HuH-7 (cell line): ENCODE data around the gene GPC6.
"Not testable (repeated sequence)": the region's sequence is repeated elsewhere in the genome, so short reads cannot be mapped to it uniquely, and the experiment has no call there.

Experiments
- DNase-seq: peaks from one replicate; pipeline ENCODE4 v3.0.0; 2011; ENCODE audit warnings: low spot score

GPC6 gene

DNA sequence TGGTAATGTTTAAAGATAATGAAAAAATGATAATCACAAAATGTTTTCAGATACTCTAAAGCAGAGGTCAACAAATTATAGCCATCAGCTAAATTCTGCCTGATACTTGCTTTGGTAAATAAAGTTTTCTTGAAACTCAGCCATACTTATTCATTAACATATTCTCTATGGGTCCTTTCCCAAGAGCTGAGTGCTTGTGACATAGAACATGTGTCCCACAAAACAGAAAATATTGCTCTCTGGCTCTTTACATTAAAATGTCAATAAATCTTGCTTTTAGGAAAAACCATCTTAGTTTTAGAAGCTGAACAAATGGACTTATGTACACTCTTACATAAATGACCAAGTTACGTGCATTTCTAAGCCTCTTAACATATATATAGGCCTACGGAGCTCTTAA is 945.8 kb downstream of the GPC6 start:
- no peak for DNase-seq

DNA sequence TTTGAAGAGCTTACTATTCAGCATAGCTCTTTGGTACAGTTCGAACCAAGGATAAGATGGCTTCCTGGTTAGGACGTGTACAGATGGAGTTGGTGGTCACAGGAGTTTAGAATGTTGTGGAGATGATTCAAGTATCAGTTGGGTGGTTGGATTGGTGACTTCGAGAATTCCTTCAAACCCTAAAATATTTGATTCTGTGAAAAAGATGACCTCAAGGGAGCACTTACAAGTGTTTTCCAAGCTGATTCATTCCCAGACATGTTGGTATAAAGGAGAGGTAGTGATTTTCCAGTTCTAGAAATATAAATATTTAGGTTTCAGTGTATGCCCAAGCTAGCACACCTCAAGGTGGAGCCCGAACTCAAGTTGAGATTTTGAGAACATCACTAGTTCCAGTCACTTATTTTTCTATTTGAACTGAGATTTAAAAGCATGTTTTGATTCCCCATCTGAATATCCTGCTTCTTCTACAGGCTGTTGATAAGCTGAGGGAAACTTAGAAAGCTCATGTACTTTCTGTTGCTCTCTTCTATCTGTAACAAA is 946.8 kb downstream of the GPC6 start:
- no peak for DNase-seq

DNA sequence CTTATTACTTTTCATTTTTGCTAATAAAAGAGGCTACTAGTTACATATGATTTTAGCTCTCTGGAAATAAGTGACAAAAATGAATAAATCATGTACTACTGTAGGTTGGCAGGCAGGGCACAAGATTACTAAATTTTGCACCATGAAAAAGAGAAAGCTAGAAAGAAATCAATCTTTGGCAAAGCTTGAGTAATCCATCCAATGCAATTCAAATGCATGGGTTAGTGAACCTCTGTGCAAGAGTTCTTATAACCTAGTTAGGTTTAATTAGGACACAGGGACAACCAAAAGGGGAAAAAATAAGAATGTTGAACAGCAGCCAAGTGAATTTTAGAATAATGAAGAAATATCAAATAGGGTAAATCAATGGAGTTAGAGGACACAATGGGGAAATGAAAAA is 947.4 kb downstream of the GPC6 start:
- no peak for DNase-seq

- DNase-seq, result no peak
Measured at GRCh38 chr13:94175076-94175475, 948.5 kb downstream of the GPC6 start.

- no peak for DNase-seq
Measured at GRCh38 chr13:94176561-94176960, 950.0 kb downstream of the GPC6 start.

DNA sequence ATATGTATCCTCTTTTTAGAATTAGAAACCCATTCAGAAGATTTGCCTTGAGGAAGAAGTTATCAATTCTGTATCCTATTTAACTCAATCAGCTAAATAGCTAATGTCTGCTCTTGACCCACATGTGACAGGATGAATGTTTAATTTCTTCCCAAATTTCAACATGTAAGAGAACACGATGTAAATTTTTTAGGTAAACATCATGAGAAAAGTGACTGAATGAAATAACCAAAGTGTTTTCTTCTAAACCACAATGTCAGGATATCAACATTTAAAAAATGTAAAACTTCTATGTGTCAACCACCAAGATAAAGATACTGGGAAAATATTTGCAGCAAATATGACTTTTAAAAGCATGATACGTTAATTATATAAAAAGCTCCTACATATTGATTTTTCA is 950.4 kb downstream of the GPC6 start:
- DNase-seq, result no peak

DNA sequence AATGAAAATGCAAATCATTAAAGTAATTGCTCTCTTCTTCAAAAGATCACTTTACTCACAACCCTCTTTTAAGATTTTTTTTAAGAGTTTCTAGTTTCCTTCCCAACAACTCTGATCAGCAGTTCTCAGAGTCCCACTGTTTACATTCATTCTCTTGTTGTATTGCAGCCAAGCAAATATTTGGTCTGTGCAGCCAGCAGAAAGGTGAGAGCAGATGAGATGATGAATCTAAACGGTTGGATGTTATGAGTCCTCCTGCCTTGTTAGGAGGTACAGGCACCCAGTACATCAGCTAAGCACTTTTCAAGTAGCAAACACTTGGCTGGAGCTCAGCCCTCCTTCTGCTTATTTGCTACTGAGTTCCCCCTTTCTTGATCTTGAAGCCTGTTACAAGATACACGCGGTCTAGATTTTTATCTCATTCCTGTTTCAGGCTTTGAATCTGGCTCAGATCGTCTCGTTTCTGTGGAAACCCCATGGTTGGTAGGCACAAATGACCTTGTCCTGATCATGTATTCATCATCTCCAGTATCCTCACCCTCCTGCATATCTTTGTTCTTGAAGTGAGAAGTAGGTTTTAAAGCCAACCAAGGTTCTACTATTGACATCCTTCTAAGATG is 952.1 kb downstream of the GPC6 start:
- no peak for DNase-seq

DNA sequence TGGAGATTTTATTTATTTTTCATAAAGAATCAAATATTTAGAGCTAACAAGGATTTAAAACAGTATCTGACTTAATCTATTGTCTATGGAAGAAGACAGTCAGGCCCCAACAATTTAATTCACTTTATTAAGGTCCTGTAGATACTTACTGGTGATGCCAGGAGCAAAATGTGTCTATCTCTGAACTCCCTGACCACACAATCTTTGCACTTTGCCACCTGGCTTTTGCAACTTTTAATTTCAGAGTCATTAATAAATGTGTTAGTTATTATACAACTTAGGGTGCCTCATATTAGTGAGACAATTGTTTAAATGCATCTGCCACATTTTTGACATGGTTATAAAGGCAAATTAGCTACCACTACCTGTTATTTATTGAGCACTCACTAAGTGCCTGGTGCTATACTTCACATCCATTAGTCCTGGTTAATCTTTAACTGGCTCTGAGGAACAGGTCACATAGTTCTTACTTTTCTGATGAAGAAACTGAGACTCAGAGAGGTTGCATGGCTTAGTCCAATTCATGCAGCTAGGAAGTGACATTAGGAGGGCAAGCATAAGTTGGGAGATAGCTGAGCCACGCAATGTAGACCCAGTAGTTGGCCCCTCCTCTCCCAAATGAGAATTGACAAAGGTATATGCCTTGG is 955.0 kb downstream of the GPC6 start:
- no peak for DNase-seq

GRCh38 chr13:94182185-94182761 is 955.7 kb downstream of the GPC6 start:
- no peak for DNase-seq

GRCh38 chr13:94186470-94186869 is 959.9 kb downstream of the GPC6 start:
- no peak for DNase-seq

- DNase-seq, result no peak
Measured at GRCh38 chr13:94188201-94188854, 961.7 kb downstream of the GPC6 start.

DNA sequence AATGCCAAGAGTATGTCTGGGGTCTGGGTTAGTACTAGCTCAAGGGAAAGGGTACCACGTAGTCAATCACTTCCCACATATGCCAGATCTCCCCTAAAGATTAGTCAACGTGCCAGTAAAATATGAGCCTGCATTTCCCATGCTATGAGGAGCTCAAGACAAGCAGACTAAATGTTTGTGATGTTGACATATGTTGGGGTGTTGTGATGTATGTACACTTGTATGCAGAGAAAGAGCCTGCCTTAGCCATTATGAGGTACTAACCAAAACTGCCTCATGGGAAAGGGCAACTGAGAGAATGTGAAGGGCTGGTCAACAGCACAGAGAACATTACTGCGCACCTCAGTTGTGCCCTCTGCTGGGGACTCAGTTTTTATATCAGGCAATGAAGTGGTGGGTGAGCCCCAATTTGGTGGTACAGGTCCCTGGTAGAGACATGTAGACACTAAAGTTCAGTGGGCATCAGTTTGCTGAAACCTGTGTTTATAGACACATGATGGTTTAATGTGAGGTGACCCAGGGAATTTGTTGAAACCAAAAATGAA is 965.9 kb downstream of the GPC6 start:
- no peak for DNase-seq

- no peak for DNase-seq
Measured at GRCh38 chr13:94195715-94196114, 969.1 kb downstream of the GPC6 start.

- DNase-seq, result no peak
Measured at GRCh38 chr13:94196413-94196812, 969.8 kb downstream of the GPC6 start.

GRCh38 chr13:94198681-94199080 is 972.1 kb downstream of the GPC6 start:
- no peak for DNase-seq

DNA sequence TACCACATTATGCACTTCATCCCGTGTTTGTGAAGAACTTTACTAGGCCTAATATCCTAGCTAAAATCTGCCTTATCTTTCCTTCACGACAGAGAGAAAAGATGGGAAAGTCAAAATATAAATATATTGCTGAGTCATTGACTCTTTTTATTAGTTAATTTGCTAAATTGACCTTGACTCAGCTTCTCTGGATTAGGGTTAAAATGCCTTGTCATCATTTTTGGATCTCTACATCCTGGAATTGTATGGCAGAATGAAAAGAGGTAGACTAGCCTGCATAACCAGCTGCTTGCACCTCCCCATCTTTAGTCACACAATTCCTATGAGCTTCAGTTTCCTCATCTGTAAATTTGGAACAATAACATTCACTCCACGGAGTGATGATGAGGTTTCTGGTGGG is 972.5 kb downstream of the GPC6 start:
- no peak for DNase-seq

DNA sequence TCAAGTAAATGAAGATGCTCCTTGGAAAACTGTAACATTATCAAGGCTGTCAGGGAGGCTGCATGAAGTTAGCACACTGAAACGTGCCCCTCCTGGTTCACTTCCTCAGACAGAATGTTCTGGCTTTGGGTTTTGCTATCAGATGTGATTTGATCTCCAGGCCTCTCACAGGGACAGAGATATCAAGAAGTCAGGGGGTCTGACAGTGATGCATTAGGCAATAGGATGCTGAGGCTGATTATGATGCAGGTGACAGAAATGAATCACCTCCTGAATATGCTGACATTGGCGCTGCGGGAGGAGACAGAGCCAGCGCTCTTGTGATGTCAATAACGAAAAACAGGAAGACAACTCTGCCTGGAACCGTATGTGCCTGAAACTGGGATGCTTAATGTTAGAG is 974.4 kb downstream of the GPC6 start:
- DNase-seq, result no peak

DNA sequence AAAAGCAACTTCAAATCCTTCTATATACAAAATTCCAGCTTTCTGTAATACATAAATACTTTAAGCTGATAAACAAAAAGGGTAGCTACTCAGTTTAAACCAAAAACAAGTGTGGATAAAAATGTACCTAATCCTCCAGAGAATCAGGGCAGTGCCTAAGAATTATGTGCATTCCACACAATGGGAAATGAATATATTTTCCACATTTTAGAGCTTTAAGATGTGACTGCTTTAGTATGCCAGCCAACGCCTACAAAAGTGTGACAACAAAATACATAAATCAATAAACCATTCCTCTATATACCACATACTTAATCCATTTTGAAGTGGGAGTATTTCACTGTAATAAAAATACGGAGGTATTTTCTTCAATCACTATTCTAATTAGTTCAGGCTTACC is 977.6 kb downstream of the GPC6 start:
- DNase-seq, result no peak

GRCh38 chr13:94204946-94205345 is 978.3 kb downstream of the GPC6 start:
- no peak for DNase-seq

DNA sequence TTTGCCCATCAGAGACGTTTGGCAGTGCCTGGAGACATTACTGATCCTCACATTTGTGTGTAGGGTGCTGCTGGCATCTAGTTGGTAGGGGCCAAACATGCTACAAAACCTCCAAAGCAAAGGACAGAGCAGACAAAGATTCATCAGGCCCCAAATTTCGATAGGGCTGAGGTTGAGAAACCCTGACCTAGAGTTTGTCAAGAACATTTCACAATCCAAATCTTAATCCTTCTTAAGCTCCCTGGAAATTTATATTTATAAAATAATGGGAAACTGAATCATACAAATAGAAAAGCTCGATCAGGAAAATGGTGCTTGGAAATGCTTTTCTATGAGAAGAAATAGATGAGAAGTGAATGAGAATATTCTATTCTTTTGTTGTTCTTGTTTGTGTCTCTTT is 979.3 kb downstream of the GPC6 start:
- no peak for DNase-seq

- no peak for DNase-seq
Measured at GRCh38 chr13:94209117-94209516, 982.5 kb downstream of the GPC6 start.

GRCh38 chr13:94209913-94210312 is 983.3 kb downstream of the GPC6 start:
- not testable (repeated sequence) for DNase-seq

GRCh38 chr13:94210816-94211215 is 984.2 kb downstream of the GPC6 start:
- DNase-seq, result no peak
